Measurements from ENCODE around the gene RTN4RL2. TPM values are rescaled to one million over a fixed set of nuclear protein-coding genes. Genes with fewer than 3 reads are reported as not detected.

The RTN4RL2 gene
- total RNA-seq, 2 experiments from 2014 or later: 0.23 to 0.27 TPM

DNA sequence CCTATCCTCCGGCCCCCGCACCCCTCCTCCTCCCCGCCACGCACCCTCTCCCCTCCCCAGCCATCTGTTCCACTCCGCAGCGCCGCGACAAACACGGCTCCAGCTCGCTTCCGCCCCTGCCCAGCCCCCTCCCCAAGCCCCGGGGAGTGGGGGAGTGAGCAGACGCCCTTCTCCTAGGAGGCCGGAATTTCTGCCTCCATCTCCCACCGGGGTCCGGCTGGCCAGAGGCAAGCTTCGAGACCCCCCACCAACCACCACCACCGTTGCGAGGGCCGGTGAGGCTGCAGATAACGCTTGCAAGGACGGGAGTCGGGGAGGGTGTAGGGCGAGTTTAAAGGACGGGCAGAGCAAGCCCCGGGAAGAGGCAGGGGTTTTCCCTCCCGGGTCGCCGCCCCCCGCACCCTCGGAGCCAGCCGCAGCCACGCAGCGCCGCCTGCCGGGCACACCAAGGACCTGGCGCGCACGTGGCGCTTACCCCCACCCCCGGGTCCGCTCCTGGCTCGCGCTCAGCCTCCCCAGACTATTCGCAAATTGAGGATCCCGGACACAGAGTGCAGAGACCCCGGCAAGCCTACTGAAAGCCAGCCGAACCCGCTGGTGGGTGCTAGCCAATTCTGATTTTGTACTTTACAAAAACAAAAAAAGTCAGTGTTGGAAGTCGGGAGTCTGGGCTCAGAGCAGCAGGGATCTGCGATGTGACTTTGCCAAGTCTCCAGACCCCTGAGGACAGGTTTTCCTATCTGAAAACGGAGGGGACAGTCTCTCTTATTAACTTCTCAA lies 22.6 kb downstream of the RTN4RL2 start:
- H3K9me3 Mint-ChIP-seq: no peaks in the 10 kb centered on the region
- POLR2A ChIA-PET: interaction anchor here (1.1 to 2.2 kb wide), 4 partner anchors 10 to 47 kb away, joined by 3 to 6 read pairs (median 6); partner anchors contain the start of genes SLC43A1 and TIMM10
- intact Hi-C loops (cut with micrococcal nuclease): no loop called here
- peaks cover 11% of the 10 kb centered on the region for H3K4me1 Mint-ChIP-seq (ENCODE audit: low read depth)
- H3K36me3 Mint-ChIP-seq (ENCODE audit: low read depth): peaks cover 36% of the 10 kb centered on the region
- no peak overlapping the region for H3K4me3 Mint-ChIP-seq
- H3K27ac Mint-ChIP-seq: no peak overlapping the region
- CTCF ChIA-PET: interaction anchor here (0.9 to 9.7 kb wide), 24 partner anchors 9 to 317 kb away, joined by 3 to 254 read pairs (median 5); partner anchors contain the start of genes P2RX3, RTN4RL2 and SLC43A1
- H3K27me3 Mint-ChIP-seq: peaks cover 11% of the 10 kb centered on the region
- DNase-seq: peak; percentile 83
- TF ChIP-seq, protein P1, sequence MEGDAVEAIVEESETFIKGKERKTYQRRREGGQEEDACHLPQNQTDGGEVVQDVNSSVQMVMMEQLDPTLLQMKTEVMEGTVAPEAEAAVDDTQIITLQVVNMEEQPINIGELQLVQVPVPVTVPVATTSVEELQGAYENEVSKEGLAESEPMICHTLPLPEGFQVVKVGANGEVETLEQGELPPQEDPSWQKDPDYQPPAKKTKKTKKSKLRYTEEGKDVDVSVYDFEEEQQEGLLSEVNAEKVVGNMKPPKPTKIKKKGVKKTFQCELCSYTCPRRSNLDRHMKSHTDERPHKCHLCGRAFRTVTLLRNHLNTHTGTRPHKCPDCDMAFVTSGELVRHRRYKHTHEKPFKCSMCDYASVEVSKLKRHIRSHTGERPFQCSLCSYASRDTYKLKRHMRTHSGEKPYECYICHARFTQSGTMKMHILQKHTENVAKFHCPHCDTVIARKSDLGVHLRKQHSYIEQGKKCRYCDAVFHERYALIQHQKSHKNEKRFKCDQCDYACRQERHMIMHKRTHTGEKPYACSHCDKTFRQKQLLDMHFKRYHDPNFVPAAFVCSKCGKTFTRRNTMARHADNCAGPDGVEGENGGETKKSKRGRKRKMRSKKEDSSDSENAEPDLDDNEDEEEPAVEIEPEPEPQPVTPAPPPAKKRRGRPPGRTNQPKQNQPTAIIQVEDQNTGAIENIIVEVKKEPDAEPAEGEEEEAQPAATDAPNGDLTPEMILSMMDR (IDR thresholded peaks at IDR 0.05): peak; percentile 89
- ATAC-seq: peak; percentile 84

DNA sequence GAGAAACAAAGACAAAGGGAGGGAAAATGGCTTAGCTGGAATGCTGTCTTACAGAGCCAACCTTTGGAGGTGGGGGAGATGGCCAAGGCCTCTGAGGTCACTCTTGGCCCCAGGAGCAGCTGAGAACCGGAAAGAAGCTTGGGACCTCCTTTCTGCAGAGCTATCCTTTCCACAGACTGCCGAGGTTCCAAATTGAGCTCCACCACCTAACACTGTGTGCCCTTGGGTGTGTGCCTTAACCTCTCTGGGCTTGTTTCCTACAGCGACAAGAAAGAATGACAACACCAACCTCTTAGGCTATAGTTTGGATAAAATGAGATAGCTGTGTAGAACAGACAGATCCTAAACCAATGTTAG lies 23.2 kb downstream of the RTN4RL2 start:
- Mint-ChIP-seq H3K27ac (no peak overlapping the region), H3K4me1 (ENCODE audit: low read depth) (peaks cover 11% of the 10 kb centered on the region), H3K4me3 (no peak overlapping the region), H3K27me3 (peaks cover 9% of the 10 kb centered on the region), H3K36me3 (ENCODE audit: low read depth) (peaks cover 41% of the 10 kb centered on the region), H3K9me3 (no peaks in the 10 kb centered on the region)
- intact Hi-C loops (cut with micrococcal nuclease): no loop called here
- ChIA-PET CTCF (interaction anchor here (0.9 to 9.7 kb wide), 21 partner anchors 10 to 161 kb away, joined by 3 to 254 read pairs (median 5); partner anchors contain the start of genes P2RX3, RTN4RL2 and SLC43A1), POLR2A (interaction anchor here (1.1 to 2.2 kb wide), 4 partner anchors 10 to 47 kb away, joined by 3 to 6 read pairs (median 6); partner anchors contain the start of genes SLC43A1 and TIMM10)
- ATAC-seq: no peak
- TF ChIP-seq, protein P1 (IDR thresholded peaks at IDR 0.05): no peak
- no peak for DNase-seq

DNA sequence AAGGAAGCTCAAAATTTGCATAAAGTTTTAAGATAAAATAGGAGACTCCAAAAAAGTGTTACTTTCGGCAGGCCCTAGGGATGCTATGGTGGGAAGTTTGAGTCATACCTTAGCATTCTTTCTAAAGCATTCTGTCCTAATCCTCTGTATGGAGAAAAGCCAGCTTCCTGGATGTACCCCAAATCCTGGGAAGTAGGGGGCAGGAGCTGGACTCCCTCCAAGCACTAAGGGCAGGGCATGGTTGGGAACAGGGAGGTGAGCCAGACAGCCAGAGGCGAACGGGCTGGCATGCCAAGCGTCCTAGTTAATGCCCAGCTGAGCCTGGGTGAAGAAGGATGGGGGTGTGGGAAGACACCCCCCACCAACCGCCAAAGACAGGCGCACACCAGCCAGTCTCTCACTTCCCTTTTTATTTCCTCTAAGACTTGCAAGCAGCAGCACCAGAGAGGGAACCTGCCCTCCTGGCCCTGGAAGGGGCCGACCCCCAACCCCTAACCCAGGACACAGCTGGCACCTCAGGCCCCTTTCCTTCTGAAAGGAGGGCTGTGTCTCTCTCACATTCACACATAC lies 23.9 kb downstream of the RTN4RL2 start:
- Mint-ChIP-seq H3K27ac (no peak overlapping the region), H3K9me3 (no peaks in the 10 kb centered on the region), H3K4me3 (no peak overlapping the region), H3K4me1 (ENCODE audit: low read depth) (peaks cover 11% of the 10 kb centered on the region), H3K36me3 (ENCODE audit: low read depth) (peaks cover 48% of the 10 kb centered on the region), H3K27me3 (peaks cover 9% of the 10 kb centered on the region)
- TF ChIP-seq, protein P1 (IDR thresholded peaks at IDR 0.05): no peak
- ATAC-seq (no peak), DNase-seq (no peak)
- POLR2A ChIA-PET: interaction anchor here (0.9 to 2.2 kb wide), 5 partner anchors 11 to 62 kb away, joined by 3 to 6 read pairs (median 5); partner anchors contain the start of genes SLC43A1 and TIMM10
- intact Hi-C loops (cut with micrococcal nuclease): no loop called here
- CTCF ChIA-PET: interaction anchor here (0.9 to 9.7 kb wide), 18 partner anchors 10 to 136 kb away, joined by 3 to 254 read pairs (median 5); partner anchors contain the start of genes RTN4RL2 and SLC43A1

DNA sequence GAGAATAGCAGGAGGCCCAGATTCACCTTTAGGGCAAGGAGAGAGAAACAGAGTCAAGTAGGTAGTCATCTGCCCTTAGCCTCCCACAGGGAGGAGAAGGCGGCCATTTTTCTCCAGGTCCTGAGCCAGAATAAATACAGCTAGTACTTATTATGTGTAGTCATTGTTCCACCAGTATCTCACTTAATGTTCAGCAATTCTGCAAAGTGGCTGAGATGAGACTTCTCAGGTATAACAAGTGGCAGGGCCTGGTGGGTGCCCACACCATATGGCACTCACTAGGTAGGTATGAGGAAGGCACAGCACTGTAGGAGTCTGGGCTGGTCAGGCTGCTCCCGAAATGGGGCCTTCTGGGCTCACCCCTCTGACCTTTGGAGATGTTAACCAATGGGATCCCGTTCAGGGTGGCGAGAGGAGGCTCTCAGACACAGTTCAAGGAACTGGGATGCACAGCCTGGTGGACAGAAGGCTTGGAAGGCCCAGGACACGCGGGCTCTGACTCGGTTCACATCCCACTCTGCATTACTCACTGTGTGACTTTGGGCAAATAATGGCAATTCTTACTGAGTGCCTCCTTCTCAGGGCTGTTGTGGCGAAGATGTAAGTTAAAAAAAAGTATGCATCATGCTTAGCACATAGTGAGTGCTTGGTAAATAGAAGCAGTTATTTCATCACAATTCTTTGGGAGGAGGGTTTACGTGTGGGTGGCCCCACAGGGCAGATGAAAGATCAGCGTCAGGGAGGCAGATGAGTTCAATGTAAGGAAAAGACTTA lies 25.1 kb downstream of the RTN4RL2 start:
- Mint-ChIP-seq H3K27me3 (peaks cover 9% of the 10 kb centered on the region), H3K27ac (no peak overlapping the region), H3K9me3 (no peaks in the 10 kb centered on the region), H3K4me1 (ENCODE audit: low read depth) (peaks cover 8% of the 10 kb centered on the region), H3K36me3 (ENCODE audit: low read depth) (peaks cover 59% of the 10 kb centered on the region), H3K4me3 (no peak overlapping the region)
- DNase-seq (no peak), ATAC-seq (no peak)
- CTCF ChIA-PET: interaction anchor here (1.7 to 13.2 kb wide), 6 partner anchors 9 to 137 kb away, joined by 4 to 425 read pairs (median 129); partner anchors contain the start of genes RTN4RL2 and TIMM10
- intact Hi-C loops (cut with micrococcal nuclease): no loop called here
- TF ChIP-seq, protein P1 (IDR thresholded peaks at IDR 0.05): no peak
- POLR2A ChIA-PET: interaction anchor here (2.1 kb wide), 1 partner anchor 32 kb away, joined by 6 read pairs; no protein-coding TSS in a partner anchor
